GM12873 (cell line): Measurements from ENCODE around the gene MIA2.

Source experiments
- TF ChIP-seq, protein P1 (sequence below): IDR thresholded peaks from 2 replicates; pipeline ENCODE4 v1.5.1; 2012; ENCODE audit warnings: low read depth, mild to moderate bottlenecking, moderate library complexity, low read length, control low read depth; ENCODE audit not compliant: insufficient read depth; ENCODE audit errors: missing control alignments

Gene MIA2

DNA sequence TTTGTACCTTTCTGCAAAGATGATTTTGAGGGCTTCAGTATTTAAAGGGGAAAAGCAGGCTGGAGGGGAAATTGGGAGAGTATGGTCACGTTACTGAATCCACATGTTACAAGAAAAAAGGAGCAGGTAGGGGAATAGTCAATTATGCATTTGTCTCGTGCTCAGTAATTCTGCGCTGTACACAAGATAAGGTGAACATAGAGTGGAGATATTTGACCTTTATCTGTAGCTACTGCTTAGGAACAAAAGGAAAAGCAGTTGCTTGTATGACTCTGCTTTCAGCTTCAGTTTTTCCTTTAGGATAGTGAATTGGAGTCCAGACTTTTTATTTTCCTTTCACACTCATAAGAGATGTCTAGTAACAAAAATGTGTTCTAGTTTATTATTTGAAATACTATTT lies 148.7 kb downstream of the MIA2 start:
- TF ChIP-seq, protein P1, sequence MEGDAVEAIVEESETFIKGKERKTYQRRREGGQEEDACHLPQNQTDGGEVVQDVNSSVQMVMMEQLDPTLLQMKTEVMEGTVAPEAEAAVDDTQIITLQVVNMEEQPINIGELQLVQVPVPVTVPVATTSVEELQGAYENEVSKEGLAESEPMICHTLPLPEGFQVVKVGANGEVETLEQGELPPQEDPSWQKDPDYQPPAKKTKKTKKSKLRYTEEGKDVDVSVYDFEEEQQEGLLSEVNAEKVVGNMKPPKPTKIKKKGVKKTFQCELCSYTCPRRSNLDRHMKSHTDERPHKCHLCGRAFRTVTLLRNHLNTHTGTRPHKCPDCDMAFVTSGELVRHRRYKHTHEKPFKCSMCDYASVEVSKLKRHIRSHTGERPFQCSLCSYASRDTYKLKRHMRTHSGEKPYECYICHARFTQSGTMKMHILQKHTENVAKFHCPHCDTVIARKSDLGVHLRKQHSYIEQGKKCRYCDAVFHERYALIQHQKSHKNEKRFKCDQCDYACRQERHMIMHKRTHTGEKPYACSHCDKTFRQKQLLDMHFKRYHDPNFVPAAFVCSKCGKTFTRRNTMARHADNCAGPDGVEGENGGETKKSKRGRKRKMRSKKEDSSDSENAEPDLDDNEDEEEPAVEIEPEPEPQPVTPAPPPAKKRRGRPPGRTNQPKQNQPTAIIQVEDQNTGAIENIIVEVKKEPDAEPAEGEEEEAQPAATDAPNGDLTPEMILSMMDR = no peak

DNA sequence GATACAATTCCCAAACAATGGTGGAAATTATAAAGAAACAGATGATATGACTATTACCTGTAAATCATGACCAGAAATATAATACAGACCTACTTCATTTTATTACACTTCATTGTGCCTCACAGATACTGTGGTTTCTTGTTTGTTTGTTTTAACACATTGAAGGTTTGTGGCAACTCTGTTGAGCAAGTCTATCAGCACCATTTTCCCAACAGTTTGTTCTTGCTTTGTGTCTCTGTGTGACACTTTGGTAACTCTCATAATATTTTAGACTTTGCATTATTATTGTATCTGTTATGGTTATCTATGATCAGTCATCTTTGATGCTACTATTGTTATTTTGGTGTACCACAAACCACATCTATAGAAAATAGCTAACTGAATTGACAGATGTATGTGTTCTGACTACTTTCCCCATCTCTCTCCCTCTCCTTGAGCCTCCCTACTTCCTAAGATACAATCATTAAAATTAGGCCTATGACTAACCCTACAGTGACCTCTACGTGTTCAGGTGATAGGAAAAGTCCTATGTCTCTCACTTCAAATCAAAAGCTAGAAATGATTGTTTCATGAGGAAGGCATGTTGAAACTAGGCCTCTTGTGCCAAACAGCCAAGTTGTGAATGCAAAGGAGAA lies 149.4 kb downstream of the MIA2 start:
- TF ChIP-seq, protein P1 = no peak

DNA sequence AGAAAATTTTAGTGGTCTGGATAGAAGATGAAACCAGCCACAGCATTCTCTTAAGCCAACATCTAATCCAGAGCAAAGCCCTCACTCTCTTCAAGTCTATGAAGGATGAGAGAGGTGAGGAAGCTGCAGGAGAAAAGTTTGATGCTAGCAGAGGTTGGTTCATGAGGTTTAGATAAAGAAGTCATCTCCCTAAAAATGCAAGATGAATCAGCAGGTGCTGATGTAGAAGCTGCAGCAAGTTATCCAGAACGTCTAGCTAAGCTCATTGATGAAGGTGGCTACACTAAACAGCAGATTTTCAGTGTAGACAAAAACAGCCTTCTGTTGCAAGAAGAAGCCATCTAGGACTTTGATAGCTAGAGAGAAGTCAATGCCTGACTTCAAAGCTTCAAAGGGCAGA lies 150.0 kb downstream of the MIA2 start:
- TF ChIP-seq, protein P1 = no peak

DNA sequence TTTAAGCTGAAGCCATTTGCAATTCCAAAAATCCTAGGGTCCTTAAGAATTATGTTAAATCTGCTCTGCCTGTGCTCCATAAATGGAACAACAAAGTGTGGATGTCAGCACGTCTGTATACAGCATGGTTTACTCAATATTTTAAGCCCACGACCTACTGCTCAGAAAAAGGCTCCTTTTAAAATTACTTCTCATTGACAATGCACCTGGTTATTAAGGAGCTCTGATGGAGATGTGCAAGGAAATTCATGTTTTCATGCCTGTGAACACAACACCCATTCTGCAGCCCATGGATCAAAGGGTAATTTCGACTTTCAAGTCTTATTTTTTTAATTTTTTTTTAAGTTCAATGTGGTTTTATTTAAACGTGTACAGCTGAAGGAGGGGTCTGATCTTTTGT lies 150.5 kb downstream of the MIA2 start:
- TF ChIP-seq, protein P1 = no peak

DNA sequence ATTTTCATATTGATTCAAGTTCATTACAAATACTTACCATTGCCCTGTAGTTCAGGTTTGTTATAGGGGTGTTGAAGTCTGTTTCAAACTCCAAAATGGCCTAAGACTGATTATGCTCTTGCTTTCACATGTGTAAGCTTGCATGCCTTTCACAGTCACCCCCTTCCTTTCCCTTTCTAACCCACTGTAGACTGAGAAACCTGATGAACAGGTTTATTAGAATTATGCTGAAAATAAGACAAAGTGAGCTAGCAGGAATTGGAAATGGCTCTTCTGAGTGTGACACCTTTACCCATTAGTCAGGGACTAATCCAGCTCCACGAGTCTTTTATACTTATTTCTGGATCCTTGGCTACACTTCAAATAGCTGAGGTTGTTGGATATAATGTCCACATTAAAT lies 159.6 kb downstream of the MIA2 start:
- TF ChIP-seq, protein P1 = no peak

DNA sequence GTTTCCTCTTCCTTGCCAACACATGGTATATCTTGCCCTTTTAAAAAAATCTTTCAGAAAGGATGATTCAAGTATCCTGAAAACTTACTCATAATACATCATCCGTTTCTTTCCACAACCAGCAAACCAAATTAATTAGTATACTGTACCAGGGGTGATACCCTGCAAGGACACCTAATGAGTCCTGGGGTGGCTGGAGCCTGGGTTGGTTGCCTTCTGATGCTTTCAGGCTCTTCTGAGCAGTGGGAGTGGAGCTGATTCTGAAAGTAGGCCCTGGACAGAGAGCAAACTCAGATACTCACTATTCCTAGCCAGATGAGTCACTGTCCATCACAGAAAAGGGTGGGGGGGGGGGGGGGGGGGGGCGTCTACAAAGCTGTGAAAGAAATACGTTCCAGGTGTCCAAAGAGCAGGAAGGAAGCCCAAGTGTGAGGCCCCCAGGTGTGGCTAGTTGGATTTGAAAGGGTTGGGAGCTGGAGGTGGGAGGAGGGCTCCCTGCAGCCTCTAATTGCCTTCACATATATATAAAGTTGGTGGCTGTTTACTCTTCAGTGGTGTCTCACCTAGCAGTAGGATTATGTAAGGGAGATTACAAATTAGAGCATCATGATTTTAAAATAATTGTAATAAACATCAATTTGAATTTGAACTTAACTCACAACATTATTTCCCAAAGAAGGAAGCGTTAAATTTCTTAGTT lies 162.0 kb downstream of the MIA2 start:
- TF ChIP-seq, protein P1 = no peak

DNA sequence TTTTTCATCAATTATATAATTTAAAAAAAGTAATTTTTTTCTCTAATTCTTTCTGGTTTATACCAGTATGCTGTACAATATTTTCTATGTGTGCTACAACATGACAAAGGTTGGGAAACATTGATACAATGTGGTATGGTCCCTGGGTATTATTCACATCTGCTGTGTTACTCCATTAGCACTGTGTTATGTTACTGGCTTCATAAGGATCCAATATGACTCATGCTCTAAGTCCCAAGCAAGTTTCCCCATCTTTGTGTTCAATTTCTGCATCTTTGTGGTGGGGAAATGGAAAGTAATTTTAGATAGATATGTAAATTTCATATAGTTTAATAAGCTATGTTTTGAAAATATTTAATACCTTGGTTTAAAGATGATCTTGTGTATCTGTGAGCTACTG lies 162.7 kb downstream of the MIA2 start:
- TF ChIP-seq, protein P1 = no peak
